Activated naive CD4-positive, alpha-beta T cell (primary cell): ENCODE data around the gene AP2A1.
"Not testable (repeated sequence)": the region's sequence is repeated elsewhere in the genome, so short reads cannot be mapped to it uniquely, and the experiment has no call there.

Experiments used
- DNase-seq, 4 experiments: peaks; one replicate each; lab custom pipeline; 2025; lab: John Stamatoyannopoulos, UW

Gene AP2A1

DNA sequence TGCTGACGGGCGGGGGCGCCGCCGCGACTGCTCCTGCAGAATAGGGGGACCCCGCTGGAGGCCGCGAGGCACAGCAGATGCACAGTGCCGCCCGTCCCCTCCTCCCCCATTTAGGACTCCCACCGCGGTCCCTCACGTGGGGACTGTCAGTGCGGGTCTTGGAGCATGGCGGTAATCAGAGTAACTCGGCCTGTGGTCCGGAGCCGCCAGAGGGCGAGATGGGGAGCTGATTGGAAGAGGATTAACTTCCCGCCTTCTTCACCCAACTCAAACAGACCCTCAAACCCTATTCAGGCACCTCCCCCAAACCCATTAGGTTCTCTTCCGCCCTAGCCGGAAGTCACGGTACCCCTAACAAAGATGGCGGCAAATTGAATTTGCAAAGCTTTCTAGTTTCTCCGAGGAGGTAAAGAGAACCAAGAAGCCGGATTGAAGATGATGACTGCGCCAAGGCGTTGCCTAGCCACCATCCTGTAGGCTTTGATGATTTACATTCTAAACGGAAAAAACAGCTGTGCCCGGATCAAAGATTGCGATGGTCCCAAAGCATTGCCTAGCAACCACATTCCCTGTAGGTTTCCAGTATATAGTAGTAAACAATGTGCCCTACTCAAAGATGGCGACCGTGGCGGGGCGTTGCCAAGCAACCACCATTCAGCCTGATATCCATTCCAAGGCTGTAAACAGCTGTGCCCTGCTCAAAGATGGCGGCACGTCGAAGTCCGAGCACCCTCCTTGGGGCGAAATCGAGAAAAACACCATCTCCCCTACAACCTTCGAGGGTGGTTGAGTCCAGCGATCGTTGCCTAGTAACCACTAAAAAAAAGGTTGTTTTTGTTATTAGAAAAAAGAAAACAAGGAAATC is 46.4 kb downstream of the AP2A1 start, which contains the start of gene FUZ:
FUZ (minus strand) TSS at position 296 of the 865 bp plus-strand sequence; CDS start at position 110, 186 bp downstream.
- DNase-seq, result peak; percentile 67 to 83 (median 76)

- DNase-seq, result no peak
These were observed 47.2 kb downstream of the AP2A1 start for GRCh38 chr19:49814010-49814409.

DNA sequence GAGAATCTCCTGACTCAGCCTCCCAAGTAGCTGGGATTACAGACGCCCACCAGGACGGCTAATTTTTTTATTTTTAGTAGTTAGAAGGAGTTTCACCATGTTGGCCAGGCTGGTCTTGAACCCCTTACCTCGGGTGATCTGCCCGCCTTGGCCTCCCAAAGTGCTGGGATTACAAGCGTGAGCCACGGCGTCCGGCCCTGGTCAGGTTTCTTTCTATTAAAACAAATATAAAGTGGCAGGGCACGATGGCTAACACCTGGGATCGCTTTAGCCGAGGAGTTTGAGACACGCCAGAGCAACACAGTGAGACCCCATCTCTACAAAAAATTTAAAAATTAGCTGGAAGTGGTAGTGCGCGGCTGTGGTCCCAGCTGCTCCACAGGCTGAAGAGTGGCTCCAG is 49.8 kb downstream of the AP2A1 start:
- no peak for DNase-seq

GRCh38 chr19:49817964-49818648 is 51.3 kb downstream of the AP2A1 start, which contains the start of gene MED25:
MED25 (plus strand) TSS chr19:49818289; CDS start chr19:49818342, 53 bp downstream.
- peak; percentile 69 to 84 (median 76) for DNase-seq

- DNase-seq, result no peak
These were observed 52.0 kb downstream of the AP2A1 start for GRCh38 chr19:49818649-49819370.

- not testable (repeated sequence) for DNase-seq
These were observed 52.8 kb downstream of the AP2A1 start for GRCh38 chr19:49819452-49820115.

GRCh38 chr19:49820125-49820524 is 53.3 kb downstream of the AP2A1 start:
- DNase-seq, result no peak

DNA sequence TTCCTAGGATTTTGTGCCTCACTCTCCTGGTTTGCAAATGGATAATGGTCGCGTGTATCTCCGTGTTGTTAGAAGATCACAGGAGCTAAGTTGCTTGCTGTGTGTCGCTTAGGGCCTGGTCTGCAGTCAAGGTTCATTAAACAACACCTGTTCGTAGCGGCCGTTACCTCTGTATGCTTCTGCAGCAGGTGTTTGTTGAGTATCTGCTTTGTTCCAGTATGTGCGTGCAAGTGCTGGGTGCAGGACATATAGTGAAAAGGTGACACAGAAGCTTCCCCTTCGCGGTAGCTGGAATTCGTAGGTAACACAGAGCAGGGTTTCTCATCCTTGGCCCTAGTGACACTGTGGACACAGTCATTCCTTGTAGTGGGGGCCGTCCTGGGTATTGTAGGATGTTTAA is 56.7 kb downstream of the AP2A1 start:
- no peak for DNase-seq

DNA sequence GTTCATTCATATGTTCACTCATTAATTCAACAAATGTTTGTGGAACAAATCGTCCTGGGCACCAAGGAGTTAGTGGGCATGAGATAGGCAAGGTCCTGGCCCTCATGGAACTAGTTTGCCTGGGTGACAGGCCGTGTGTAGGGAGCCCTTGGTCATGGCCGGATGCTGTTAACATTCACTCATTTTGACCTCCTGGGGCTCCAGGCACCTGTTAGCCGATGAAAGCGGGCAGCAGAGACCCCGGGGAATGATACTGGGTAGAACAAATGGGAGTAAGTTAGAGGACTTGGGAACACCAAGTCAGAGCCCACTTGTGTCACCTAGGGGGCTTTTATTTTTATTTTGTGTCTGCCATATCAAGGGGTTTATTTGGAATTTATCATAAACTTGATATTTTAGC is 57.9 kb downstream of the AP2A1 start:
- DNase-seq, result no peak

DNA sequence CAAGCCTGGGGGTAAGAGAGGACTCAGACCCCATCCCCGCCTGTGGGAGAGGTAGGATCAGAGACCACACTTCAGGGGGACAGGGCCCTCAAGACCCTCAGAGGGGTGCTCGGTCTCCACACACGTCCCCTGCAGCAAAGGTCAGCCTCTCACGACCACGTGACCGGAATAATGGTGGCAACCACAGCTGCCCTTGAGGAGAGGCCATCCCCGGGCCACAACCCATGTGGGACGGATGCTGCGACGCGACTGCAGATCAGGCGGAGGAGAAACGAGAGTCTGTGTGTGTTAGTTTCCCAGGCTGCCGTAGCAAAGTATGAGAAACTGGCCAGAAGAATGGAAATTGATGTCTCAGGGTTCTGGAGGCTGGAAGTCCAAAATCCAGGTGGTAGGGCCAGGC is 60.2 kb downstream of the AP2A1 start:
- DNase-seq, result no peak

DNA sequence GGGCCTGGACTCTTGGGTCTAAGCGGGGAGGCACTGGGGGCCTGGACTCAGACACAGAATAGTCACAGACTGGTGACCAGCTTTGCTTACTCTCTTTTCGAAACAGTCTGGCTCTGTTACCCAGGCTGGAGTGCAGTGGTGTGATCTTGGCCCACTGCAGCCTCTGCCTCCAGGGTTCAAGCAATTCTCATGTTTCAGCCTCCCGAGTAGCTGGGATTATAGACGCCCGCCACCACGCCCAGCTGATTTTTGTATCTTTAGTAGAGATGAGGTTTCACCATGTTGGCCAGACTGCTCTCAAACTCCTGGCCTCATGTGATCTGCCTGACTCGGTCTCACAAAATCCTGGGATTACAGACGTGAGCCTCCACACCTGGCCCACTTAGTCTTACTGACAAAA is 62.4 kb downstream of the AP2A1 start:
- no peak for DNase-seq

DNA sequence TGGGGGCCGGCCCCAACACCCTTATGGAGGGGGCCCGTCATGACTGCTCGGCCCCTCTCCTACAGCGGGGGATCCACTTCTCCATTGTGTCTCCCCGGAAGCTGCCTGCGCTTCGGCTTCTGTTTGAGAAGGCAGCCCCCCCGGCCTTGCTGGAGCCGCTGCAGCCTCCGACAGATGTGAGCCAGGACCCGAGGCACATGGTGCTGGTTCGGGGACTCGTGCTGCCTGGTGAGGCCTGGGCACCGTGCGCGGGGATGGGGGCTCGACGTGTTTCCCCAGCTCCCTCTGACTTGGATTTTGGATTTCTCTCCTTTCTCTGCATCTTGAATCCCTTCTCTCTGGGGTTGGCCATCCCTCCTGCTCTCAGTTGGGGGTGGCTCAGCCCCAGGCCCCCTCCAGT is 62.9 kb downstream of the AP2A1 start:
- no peak for DNase-seq

- no peak for DNase-seq
These were observed 64.0 kb downstream of the AP2A1 start for GRCh38 chr19:49830766-49831165.

- no peak for DNase-seq
These were observed 64.8 kb downstream of the AP2A1 start for GRCh38 chr19:49831592-49831991.

- no peak for DNase-seq
These were observed 65.8 kb downstream of the AP2A1 start for GRCh38 chr19:49832556-49832955.

DNA sequence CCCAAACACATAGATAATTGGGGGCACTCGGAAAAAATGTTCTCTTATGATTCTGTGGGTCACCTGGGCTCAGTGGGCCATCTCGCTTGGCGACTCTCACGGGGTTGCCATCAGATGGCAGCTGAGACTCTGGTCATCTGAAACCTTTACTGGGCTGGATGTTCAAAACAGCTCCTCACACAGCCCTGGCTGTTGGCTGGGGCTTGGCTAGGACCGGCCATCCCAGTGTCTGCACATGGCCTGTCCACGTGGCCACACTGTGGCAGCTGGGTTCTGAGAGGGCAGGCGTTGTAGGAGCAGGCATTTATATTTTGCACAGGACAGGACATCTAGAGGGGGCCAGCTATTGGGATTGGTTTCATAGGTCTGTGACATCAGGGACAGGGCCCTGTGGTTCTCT is 66.8 kb downstream of the AP2A1 start:
- no peak for DNase-seq

DNA sequence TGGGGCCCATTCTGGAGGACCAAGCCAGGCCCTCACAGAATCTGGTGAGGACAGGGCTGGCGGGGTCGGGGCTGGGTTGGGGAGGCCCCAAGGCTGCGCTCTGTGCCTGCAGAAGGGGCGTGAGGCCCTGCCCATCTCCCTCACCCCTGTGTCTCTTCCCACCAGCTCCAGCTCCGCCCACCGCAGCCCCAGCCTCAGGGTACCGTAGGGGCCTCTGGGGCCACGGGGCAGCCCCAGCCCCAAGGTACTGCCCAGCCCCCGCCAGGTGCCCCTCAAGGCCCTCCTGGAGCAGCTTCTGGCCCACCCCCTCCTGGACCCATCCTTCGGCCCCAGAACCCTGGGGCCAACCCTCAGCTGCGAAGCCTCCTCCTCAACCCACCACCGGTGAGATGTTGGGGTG is 68.8 kb downstream of the AP2A1 start:
- DNase-seq, result no peak

DNA sequence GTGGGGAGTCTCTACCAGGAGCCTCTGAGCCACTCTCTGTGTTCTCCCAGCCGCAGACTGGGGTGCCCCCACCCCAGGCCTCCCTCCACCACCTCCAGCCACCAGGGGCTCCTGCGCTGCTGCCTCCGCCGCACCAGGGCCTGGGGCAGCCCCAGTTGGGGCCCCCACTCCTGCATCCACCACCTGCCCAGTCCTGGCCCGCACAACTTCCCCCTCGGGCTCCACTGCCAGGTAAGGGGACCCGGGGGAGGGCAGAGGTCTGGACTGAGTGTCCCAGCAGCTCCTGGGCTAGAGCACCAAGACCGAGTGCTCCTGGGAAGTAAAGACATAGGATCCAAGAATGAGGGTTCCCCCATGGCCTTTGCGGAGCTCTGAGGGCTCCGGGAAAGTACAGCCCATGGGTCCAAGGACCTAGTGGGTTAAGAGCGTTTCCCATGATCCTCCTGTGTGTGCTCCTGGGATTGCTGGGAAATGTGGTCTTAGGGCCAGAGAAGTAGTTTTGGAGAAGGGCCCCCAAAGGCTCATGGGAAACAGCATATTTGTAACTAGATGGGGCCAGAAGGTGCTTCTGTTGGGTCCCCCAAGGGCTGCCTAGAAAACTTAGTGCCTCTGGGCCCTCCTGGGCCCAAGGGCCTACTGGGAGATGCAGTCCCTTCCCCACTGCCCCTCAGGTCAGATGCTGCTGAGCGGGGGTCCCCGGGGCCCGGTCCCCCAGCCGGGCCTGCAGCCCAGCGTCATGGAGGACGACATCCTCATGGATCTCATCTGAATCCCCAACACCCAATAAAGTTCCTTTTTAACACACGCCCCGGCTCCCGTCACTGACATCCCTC is 69.6 kb downstream of the AP2A1 start:
- no peak for DNase-seq

GRCh38 chr19:49837009-49837310 is 70.2 kb downstream of the AP2A1 start:
- DNase-seq, result no peak

- DNase-seq, result no peak
These were observed 70.6 kb downstream of the AP2A1 start for GRCh38 chr19:49837425-49837824.

DNA sequence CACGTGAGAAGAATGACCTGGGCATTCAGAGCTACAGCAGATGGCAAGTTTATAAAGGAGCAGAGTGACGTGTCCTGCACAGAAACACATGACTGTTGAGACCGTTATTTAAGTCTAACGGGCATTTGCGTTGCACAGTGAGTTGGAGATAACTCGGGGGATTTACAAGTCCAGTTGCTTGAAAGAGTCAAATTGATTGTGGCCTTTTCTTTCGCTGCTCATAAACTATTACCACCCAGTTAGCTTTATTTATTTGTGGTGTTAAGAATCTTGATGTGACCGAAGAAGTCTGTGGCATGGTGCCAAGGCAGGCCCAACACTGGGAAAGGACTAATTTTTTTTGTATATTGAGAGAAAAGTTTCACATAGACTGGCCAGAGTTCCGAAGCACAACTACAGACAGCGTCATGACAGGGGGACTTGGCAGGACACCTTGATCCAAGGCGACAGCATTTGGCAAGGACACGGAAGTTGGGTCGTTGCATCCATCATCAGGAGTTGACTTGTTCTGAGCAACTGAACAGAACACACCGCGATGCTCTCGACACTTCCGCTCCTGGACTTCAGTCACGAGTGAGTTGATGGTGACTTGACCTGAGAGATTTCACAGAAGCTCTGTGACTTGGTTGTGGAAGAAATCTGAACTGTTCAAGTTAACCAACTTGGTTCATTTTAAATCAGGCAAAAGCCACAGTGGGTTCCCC is 72.2 kb downstream of the AP2A1 start:
- DNase-seq, result no peak
